MM.1S (cell line): ENCODE data around the gene CELA2B.

Experiments
- EZH2 ChIP-seq: fragments of 300-600 bp; sonication (generic); optimal IDR thresholded peaks from 2 replicates; pipeline ENCODE3; 2017; ENCODE audit warnings: low read depth, mild to moderate bottlenecking, antibody characterized with exemption, low read length, mixed read lengths
- EZH2phosphoT487 ChIP-seq: fragments of 300-600 bp; sonication (generic); IDR thresholded peaks from 2 replicates; pipeline ENCODE4 v1.6.1; 2018; ENCODE audit warnings: antibody characterized with exemption, low read length
- TF ChIP-seq, protein P1 (sequence below): fragments of 300-600 bp; sonication (generic); IDR thresholded peaks from 2 replicates; pipeline ENCODE4 v1.5.1; 2016; ENCODE audit warnings: antibody characterized with exemption, low read length, mixed read lengths

DNA sequence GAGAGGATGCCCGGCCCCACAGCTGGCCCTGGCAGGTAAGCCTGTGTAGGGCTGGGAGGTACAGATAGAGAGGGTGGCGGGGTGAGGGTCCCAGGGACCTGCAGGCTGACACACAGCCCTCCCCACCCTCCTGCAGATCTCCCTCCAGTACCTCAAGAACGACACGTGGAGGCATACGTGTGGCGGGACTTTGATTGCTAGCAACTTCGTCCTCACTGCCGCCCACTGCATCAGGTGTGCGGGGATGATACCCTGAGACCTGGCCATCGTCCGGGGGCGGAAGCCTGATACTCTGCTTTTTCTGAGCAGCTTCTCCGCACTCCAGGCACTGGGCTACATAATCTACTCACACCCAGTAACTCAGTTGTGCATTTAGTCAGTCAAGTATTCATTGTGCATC, 35.5 kb upstream of the CELA2B start:
- TF ChIP-seq, protein P1, sequence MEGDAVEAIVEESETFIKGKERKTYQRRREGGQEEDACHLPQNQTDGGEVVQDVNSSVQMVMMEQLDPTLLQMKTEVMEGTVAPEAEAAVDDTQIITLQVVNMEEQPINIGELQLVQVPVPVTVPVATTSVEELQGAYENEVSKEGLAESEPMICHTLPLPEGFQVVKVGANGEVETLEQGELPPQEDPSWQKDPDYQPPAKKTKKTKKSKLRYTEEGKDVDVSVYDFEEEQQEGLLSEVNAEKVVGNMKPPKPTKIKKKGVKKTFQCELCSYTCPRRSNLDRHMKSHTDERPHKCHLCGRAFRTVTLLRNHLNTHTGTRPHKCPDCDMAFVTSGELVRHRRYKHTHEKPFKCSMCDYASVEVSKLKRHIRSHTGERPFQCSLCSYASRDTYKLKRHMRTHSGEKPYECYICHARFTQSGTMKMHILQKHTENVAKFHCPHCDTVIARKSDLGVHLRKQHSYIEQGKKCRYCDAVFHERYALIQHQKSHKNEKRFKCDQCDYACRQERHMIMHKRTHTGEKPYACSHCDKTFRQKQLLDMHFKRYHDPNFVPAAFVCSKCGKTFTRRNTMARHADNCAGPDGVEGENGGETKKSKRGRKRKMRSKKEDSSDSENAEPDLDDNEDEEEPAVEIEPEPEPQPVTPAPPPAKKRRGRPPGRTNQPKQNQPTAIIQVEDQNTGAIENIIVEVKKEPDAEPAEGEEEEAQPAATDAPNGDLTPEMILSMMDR, result no peak
- TF ChIP-seq EZH2, result no peak
- TF ChIP-seq EZH2phosphoT487, result no peak
